WTC11 (cell line): ENCODE results near the gene MAPK14. TPM values are rescaled to one million over a fixed set of nuclear protein-coding genes. Genes with fewer than 3 reads are reported as not detected.

Experiments used
- ATAC-seq: fragments of 200-7000 bp; cut with Tn5 transposase; 2 replicates; pipeline ENCODE4 v1.10.0; 2021; ENCODE audit warnings: mild to moderate bottlenecking, moderate library complexity
- CTCF ChIA-PET: fragments of 300-600 bp; sonication (Branson Sonifier 250); formaldehyde crosslinking; loops from one replicate; lab custom pipeline; 2021; ENCODE audit warnings: antibody characterized with exemption; lab: Charles Lee
- POLR2A ChIA-PET: fragments of 350-600 bp; sonication (Branson Sonifier 250); formaldehyde crosslinking; loops from one replicate; lab custom pipeline; 2021; ENCODE audit warnings: antibody characterized with exemption; lab: Charles Lee
- DNase-seq: peaks from one replicate; pipeline ENCODE4 v3.0.0; 2021; ENCODE audit warnings: low spot score
- H3K27ac Mint-ChIP-seq: 2 replicates; pipeline ENCODE4 v1.8.0; 2021; ENCODE audit warnings: mixed read lengths
- H3K27me3 Mint-ChIP-seq: 2 replicates; pipeline ENCODE4 v1.8.0; 2021; ENCODE audit warnings: low read depth, mild to moderate bottlenecking, moderate library complexity, mixed read lengths
- H3K36me3 Mint-ChIP-seq: 2 replicates; pipeline ENCODE4 v1.8.0; 2021; ENCODE audit warnings: mixed read lengths
- H3K4me1 Mint-ChIP-seq: 2 replicates; pipeline ENCODE4 v1.8.0; 2022; ENCODE audit warnings: mixed read lengths
- H3K4me3 Mint-ChIP-seq: 2 replicates; pipeline ENCODE4 v1.8.0; 2021; ENCODE audit warnings: mild to moderate bottlenecking, moderate library complexity, mixed read lengths
- H3K9me3 Mint-ChIP-seq: 2 replicates; pipeline ENCODE4 v1.8.0; 2021; ENCODE audit warnings: mixed read lengths
- AR ChIP-seq: fragments of 250-450 bp; sonication (Bioruptor Pico); IDR thresholded peaks from 2 replicates; pipeline ENCODE4 v1.9.0; 2021; ENCODE audit warnings: mild to moderate bottlenecking
- CREM ChIP-seq: sonication (generic); formaldehyde crosslinking; IDR thresholded peaks from 2 replicates; pipeline ENCODE4 v1.8.1; 2022; ENCODE audit warnings: mild to moderate bottlenecking, missing genetic modification reagents, moderate library complexity
- FOXK1 ChIP-seq: sonication (generic); formaldehyde crosslinking; IDR thresholded peaks from 2 replicates; pipeline ENCODE4 v1.8.0; 2022; ENCODE audit warnings: mild to moderate bottlenecking, moderate library complexity, missing genetic modification reagents
- FOXP1 ChIP-seq: sonication (generic); formaldehyde crosslinking; IDR thresholded peaks from 2 replicates; pipeline ENCODE4 v1.8.0; 2022; ENCODE audit warnings: missing genetic modification reagents, mild to moderate bottlenecking, moderate library complexity, borderline replicate concordance
- HMGA2 ChIP-seq: fragments of 250-450 bp; sonication (Bioruptor Pico); IDR thresholded peaks from 2 replicates; pipeline ENCODE4 v1.4.0; 2021; ENCODE audit warnings: mild to moderate bottlenecking, moderate library complexity
- MXD4 ChIP-seq: fragments of 250-450 bp; sonication (Bioruptor Pico); IDR thresholded peaks from 2 replicates; pipeline ENCODE4 v1.8.0; 2021; ENCODE audit warnings: mild to moderate bottlenecking, moderate library complexity, borderline replicate concordance
- MYBL2 ChIP-seq: sonication (generic); formaldehyde crosslinking; IDR thresholded peaks from 2 replicates; pipeline ENCODE4 v1.8.1; 2023; ENCODE audit warnings: mild to moderate bottlenecking, moderate library complexity, missing genetic modification reagents
- NFE2L1 ChIP-seq: sonication (generic); formaldehyde crosslinking; IDR thresholded peaks from 2 replicates; pipeline ENCODE4 v1.8.1; 2023; ENCODE audit warnings: missing genetic modification reagents
- NR1H2 ChIP-seq: sonication (generic); formaldehyde crosslinking; IDR thresholded peaks from 2 replicates; pipeline ENCODE4 v1.9.0; 2021; ENCODE audit warnings: mild to moderate bottlenecking, moderate library complexity, missing genetic modification reagents
- RORB ChIP-seq: fragments of 250-450 bp; sonication (Bioruptor Pico); IDR thresholded peaks from 2 replicates; pipeline ENCODE4 v1.9.0; 2021; ENCODE audit warnings: mild to moderate bottlenecking
- SOX15 ChIP-seq: fragments of 250-450 bp; sonication (Bioruptor Pico); IDR thresholded peaks from 2 replicates; pipeline ENCODE4 v1.9.0; 2021; ENCODE audit warnings: mild to moderate bottlenecking
- ZNF121 ChIP-seq: sonication (generic); formaldehyde crosslinking; IDR thresholded peaks from 2 replicates; pipeline ENCODE4 v1.8.0; 2023; ENCODE audit warnings: missing genetic modification reagents
- ZNF138 ChIP-seq: sonication (generic); formaldehyde crosslinking; conservative IDR thresholded peaks from 2 replicates; pipeline ENCODE4 v1.8.1; 2022; ENCODE audit warnings: mild to moderate bottlenecking, moderate library complexity, missing genetic modification reagents
- ZNF219 ChIP-seq: sonication (generic); formaldehyde crosslinking; IDR thresholded peaks from 2 replicates; pipeline ENCODE4 v1.8.0; 2023; ENCODE audit warnings: missing genetic modification reagents, mild to moderate bottlenecking, borderline replicate concordance
- ZNF671 ChIP-seq: fragments of 250-450 bp; sonication (Bioruptor Pico); IDR thresholded peaks from 2 replicates; pipeline ENCODE4 v1.8.0; 2021; ENCODE audit warnings: mild to moderate bottlenecking
- total RNA-seq: library from RNA; stranded (reverse); gene quantifications from 3 replicates; pipeline ENCODE4 v1.2.3, GENCODE V29; 2021
- TF ChIP-seq, protein P1 (sequence below): sonication (generic); formaldehyde crosslinking; IDR thresholded peaks from 2 replicates; pipeline ENCODE4 v1.8.1; 2022; ENCODE audit warnings: low read depth, missing genetic modification reagents, borderline replicate concordance
- TF ChIP-seq, protein P2 (sequence below): fragments of 250-450 bp; sonication (Bioruptor Pico); IDR thresholded peaks from 2 replicates; pipeline ENCODE4 v2.1.2; 2022; ENCODE audit warnings: mild to moderate bottlenecking, moderate library complexity
- TF ChIP-seq, protein P3 (sequence below): sonication (generic); formaldehyde crosslinking; conservative IDR thresholded peaks from 2 replicates; pipeline ENCODE4 v1.8.1; 2023; ENCODE audit warnings: mild to moderate bottlenecking, low read depth, missing genetic modification reagents, moderate library complexity
- TF ChIP-seq, protein P4 (sequence below): fragments of 250-450 bp; sonication (Bioruptor Pico); IDR thresholded peaks from 2 replicates; pipeline ENCODE4 v1.9.0; 2021; ENCODE audit warnings: mild to moderate bottlenecking

MAPK14 gene
- total RNA-seq, 1 experiment from 2014 or later: 34.0 TPM

GRCh38 chr6:36042618-36043260 is 15.1 kb downstream of the MAPK14 start:
- H3K27ac Mint-ChIP-seq: 0 out of 2 replicates have a peak overlapping the region, but pooled peaks have one; percentile 23
- no peaks in the 10 kb centered on the region for H3K9me3 Mint-ChIP-seq
- H3K27me3 Mint-ChIP-seq: no peaks in the 10 kb centered on the region
- H3K4me3 Mint-ChIP-seq: no peak overlapping the region
- H3K4me1 Mint-ChIP-seq: peaks cover 25% of the 10 kb centered on the region
- ChIA-PET POLR2A (interaction anchor here (0.8 to 1.2 kb wide), 2 partner anchors 15 to 17 kb away, joined by 3 to 4 read pairs; partner anchors contain the start of gene MAPK14), CTCF (interaction anchor here (0.6 kb wide), 1 partner anchor 15 kb away, joined by 3 read pairs; the partner anchor contains the start of gene MAPK14)
- DNase-seq (no peak), ATAC-seq (no peak)
- H3K36me3 Mint-ChIP-seq: no peaks in the 10 kb centered on the region
- TF ChIP-seq FOXK1 (CRISPR knock-in tag): no peak
- TF ChIP-seq ZNF121 (CRISPR knock-in tag): peak; percentile 60; the same call in 1 of the 2 replicates

- CTCF ChIA-PET: no interaction called here
- ATAC-seq: no peak
- Mint-ChIP-seq H3K27me3 (no peaks in the 10 kb centered on the region), H3K36me3 (no peaks in the 10 kb centered on the region), H3K4me3 (no peak overlapping the region), H3K9me3 (no peaks in the 10 kb centered on the region), H3K4me1 (no peaks in the 10 kb centered on the region), H3K27ac (no peak overlapping the region)
- POLR2A ChIA-PET: no interaction called here
- no peak for DNase-seq
- TF ChIP-seq, protein P1, sequence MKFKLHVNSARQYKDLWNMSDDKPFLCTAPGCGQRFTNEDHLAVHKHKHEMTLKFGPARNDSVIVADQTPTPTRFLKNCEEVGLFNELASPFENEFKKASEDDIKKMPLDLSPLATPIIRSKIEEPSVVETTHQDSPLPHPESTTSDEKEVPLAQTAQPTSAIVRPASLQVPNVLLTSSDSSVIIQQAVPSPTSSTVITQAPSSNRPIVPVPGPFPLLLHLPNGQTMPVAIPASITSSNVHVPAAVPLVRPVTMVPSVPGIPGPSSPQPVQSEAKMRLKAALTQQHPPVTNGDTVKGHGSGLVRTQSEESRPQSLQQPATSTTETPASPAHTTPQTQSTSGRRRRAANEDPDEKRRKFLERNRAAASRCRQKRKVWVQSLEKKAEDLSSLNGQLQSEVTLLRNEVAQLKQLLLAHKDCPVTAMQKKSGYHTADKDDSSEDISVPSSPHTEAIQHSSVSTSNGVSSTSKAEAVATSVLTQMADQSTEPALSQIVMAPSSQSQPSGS (CRISPR knock-in tag): no peak
Observed at GRCh38 chr6:36049582-36049981, 22.0 kb downstream of the MAPK14 start.

DNA sequence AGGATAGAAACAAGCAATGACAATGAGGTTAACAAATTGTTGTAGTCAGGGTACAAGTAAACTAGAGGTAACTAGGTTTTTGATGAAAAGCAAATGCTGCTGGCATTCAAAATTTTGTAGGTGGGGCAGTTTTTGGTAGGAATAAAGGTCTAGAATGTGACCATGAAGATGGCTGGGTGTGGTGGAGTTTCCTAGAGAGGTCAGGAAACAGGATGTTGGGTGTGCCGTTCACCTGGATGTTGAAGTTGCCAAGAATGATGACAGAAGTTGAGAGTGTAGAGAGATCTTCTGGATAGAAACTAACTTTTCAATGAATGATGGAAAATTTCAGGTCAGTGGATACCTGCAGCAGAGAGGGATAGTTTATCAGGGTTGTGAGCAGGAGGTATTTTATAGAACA is 22.7 kb downstream of the MAPK14 start:
- Mint-ChIP-seq H3K4me3 (no peak overlapping the region), H3K4me1 (no peaks in the 10 kb centered on the region), H3K27me3 (no peaks in the 10 kb centered on the region), H3K36me3 (no peaks in the 10 kb centered on the region; the same call in 1 of the 2 replicates), H3K9me3 (no peaks in the 10 kb centered on the region), H3K27ac (no peak overlapping the region)
- TF ChIP-seq SOX15 (CRISPR knock-in tag) (no peak), ZNF219 (no peak), CREM (CRISPR knock-in tag) (no peak), HMGA2 (CRISPR knock-in tag) (no peak), ZNF138 (CRISPR knock-in tag) (no peak), NFE2L1 (CRISPR knock-in tag) (no peak), NR1H2 (CRISPR knock-in tag) (no peak), ZNF671 (CRISPR knock-in tag) (no peak), MXD4 (CRISPR knock-in tag) (no peak), MYBL2 (CRISPR knock-in tag) (no peak), AR (CRISPR knock-in tag) (no peak), FOXP1 (no peak), RORB (CRISPR knock-in tag) (no peak)
- TF ChIP-seq, protein P2, sequence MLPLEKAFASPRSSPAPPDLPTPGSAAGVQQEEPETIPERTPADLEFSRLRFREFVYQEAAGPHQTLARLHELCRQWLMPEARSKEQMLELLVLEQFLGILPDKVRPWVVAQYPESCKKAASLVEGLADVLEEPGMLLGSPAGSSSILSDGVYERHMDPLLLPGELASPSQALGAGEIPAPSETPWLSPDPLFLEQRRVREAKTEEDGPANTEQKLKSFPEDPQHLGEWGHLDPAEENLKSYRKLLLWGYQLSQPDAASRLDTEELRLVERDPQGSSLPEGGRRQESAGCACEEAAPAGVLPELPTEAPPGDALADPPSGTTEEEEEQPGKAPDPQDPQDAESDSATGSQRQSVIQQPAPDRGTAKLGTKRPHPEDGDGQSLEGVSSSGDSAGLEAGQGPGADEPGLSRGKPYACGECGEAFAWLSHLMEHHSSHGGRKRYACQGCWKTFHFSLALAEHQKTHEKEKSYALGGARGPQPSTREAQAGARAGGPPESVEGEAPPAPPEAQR (CRISPR knock-in tag): no peak
- TF ChIP-seq, protein P3, sequence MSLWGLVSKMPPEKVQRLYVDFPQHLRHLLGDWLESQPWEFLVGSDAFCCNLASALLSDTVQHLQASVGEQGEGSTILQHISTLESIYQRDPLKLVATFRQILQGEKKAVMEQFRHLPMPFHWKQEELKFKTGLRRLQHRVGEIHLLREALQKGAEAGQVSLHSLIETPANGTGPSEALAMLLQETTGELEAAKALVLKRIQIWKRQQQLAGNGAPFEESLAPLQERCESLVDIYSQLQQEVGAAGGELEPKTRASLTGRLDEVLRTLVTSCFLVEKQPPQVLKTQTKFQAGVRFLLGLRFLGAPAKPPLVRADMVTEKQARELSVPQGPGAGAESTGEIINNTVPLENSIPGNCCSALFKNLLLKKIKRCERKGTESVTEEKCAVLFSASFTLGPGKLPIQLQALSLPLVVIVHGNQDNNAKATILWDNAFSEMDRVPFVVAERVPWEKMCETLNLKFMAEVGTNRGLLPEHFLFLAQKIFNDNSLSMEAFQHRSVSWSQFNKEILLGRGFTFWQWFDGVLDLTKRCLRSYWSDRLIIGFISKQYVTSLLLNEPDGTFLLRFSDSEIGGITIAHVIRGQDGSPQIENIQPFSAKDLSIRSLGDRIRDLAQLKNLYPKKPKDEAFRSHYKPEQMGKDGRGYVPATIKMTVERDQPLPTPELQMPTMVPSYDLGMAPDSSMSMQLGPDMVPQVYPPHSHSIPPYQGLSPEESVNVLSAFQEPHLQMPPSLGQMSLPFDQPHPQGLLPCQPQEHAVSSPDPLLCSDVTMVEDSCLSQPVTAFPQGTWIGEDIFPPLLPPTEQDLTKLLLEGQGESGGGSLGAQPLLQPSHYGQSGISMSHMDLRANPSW (CRISPR knock-in tag): no peak
- TF ChIP-seq, protein P4, sequence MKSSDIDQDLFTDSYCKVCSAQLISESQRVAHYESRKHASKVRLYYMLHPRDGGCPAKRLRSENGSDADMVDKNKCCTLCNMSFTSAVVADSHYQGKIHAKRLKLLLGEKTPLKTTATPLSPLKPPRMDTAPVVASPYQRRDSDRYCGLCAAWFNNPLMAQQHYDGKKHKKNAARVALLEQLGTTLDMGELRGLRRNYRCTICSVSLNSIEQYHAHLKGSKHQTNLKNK (CRISPR knock-in tag): no peak
- ChIA-PET POLR2A (no interaction called here), CTCF (no interaction called here)
- no peak for ATAC-seq
- DNase-seq: no peak
